Gastroesophageal sphincter (tissue), 4 donors: ENCODE measurements around the gene FBXO17. TPM values are rescaled to one million over a fixed set of nuclear protein-coding genes. Genes with fewer than 3 reads are reported as not detected.
"Not testable (repeated sequence)": the region's sequence is repeated elsewhere in the genome, so short reads cannot be mapped to it uniquely, and the experiment has no call there.

Source experiments
- ATAC-seq: fragments of 150-250 bp; one replicate; pipeline ENCODE4 v1.9.1; 2016; ENCODE audit warnings: mild to moderate bottlenecking, moderate library complexity
- H3K27ac ChIP-seq, 4 donors: fragments of 200-600 bp; sonication (generic) in 3 of 4; 1 replicate in 3 of 4; 2 replicates in 1 of 4; pipeline ENCODE4 v1.5.1; 2016 to 2019
- H3K27me3 ChIP-seq: fragments of 200-600 bp; sonication (generic); one replicate; pipeline ENCODE4 v1.5.1; 2019
- H3K36me3 ChIP-seq, 2 donors: fragments of 200-600 bp; sonication (generic); one replicate each; pipeline ENCODE4 v1.5.1; 2019; ENCODE audit warnings: control low read depth in 1 of 2
- H3K4me1 ChIP-seq, 3 donors: fragments of 200-600 bp; sonication (generic); 1 replicate in 2 of 3; 2 replicates in 1 of 3; pipeline ENCODE4 v1.5.1; 2016 to 2019; ENCODE audit warnings: control low read depth in 2 of 3
- H3K4me3 ChIP-seq, 2 donors: fragments of 200-600 bp; sonication (generic); one replicate each; pipeline ENCODE4 v1.5.1; 2019; ENCODE audit warnings: mild to moderate bottlenecking in 1 of 2, moderate library complexity in 1 of 2
- H3K9me3 ChIP-seq, 3 donors: fragments of 200-600 bp; sonication (generic); one replicate each; pipeline ENCODE4 v1.5.1; 2017 to 2019; ENCODE audit warnings: control low read depth in 2 of 3
- EP300 ChIP-seq: sonication (generic); formaldehyde crosslinking; IDR thresholded peaks from one replicate; pipeline ENCODE4 v1.6.1; 2017; ENCODE audit warnings: antibody characterized with exemption, mild to moderate bottlenecking
- POLR2A ChIP-seq, 2 donors: fragments of 450-650 bp; IDR thresholded peaks; one replicate each; pipeline ENCODE4 v1.6.1; 2017; ENCODE audit warnings: antibody characterized with exemption in 2 of 2, mild to moderate bottlenecking in 2 of 2, moderate library complexity in 1 of 2
- POLR2AphosphoS5 ChIP-seq: sonication (generic); formaldehyde crosslinking; IDR thresholded peaks from one replicate; pipeline ENCODE4 v1.6.1; 2017; ENCODE audit warnings: antibody characterized with exemption
- WGBS, 2 donors: methylation state at CpG; one replicate each; pipeline ENCODE4 v1.1.5; 2018; ENCODE audit warnings: low coverage in 1 of 2; 5-methylcytosine and 5-hydroxymethylcytosine counted together
- total RNA-seq, 4 donors: library from RNA; depleted of rRNA; stranded (reverse); fragments of >200 nt; gene quantifications; one replicate each; pipeline ENCODE4 v1.1.0, GENCODE V29; 2016
- TF ChIP-seq, protein P1 (sequence below), 4 experiments: fragments of 200-600 bp in 2 of 4; fragments of 450-650 bp in 2 of 4; sonication (generic) in 1 of 4; IDR thresholded peaks; one replicate each; pipeline ENCODE4 v1.5.1; 2017 to 2019; ENCODE audit warnings: antibody characterized with exemption in 4 of 4, mild to moderate bottlenecking in 2 of 4, moderate library complexity in 2 of 4

Gene FBXO17
- total RNA-seq, 4 donors from 2014 or later: 21.5 to 31.3 (median 27.8) TPM

DNA sequence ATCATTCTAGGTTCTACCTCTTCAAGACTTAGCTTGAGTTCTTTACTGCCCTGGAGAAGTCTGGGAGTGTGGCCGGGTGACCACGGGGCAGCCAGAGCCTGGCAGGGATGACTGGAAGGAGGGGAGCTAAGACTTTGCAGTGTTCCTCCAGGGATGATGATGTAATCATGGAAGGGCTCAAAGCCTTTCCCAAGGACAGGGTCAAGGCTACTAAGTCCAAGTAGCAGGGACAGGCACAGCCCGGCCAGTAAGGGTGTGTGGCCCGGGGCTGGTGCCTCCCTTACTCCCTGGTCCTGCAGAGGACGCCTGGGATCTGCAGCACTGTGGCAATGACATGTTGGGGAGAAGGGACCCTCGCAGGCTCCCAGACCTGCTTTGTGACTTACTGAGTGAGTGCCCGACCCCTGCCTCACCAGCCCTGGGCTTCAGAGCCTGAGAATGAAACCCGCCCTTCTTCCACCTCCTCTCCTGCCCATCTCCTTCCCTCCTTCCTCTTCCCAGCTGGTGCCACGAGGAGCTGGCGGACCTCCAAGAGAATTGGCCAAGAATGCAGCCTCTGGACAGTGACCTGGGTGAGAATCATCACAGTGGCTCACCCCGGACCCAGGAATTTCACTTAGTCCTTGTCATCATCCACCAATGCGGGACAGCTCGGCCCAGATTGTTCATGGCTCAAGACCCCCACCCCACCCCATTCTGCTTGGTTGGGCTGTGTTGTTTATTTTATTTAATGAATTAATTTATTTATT is 15.6 kb upstream of the FBXO17 start:
- Histone ChIP-seq H3K4me1 (no peaks in the 10 kb centered on the region), H3K27ac (no peak overlapping the region), H3K9me3 (peaks cover 0 to 8% (median 0%) of the 10 kb centered on the region in 3 donors), H3K4me3 (no peak overlapping the region), H3K27me3 (peaks cover 56% of the 10 kb centered on the region), H3K36me3 (no peaks in the 10 kb centered on the region)
- no peak for TF ChIP-seq POLR2AphosphoS5
- no peak for TF ChIP-seq EP300
- TF ChIP-seq, protein P1, sequence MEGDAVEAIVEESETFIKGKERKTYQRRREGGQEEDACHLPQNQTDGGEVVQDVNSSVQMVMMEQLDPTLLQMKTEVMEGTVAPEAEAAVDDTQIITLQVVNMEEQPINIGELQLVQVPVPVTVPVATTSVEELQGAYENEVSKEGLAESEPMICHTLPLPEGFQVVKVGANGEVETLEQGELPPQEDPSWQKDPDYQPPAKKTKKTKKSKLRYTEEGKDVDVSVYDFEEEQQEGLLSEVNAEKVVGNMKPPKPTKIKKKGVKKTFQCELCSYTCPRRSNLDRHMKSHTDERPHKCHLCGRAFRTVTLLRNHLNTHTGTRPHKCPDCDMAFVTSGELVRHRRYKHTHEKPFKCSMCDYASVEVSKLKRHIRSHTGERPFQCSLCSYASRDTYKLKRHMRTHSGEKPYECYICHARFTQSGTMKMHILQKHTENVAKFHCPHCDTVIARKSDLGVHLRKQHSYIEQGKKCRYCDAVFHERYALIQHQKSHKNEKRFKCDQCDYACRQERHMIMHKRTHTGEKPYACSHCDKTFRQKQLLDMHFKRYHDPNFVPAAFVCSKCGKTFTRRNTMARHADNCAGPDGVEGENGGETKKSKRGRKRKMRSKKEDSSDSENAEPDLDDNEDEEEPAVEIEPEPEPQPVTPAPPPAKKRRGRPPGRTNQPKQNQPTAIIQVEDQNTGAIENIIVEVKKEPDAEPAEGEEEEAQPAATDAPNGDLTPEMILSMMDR (IDR thresholded peaks at IDR 0.05): no peak
- no peak for TF ChIP-seq POLR2A (IDR thresholded peaks at IDR 0.05)
- no peak for ATAC-seq
- WGBS, 2 donors: 62 to 70% methylated on average over 2 to 4 of the region's 13 CpGs

DNA sequence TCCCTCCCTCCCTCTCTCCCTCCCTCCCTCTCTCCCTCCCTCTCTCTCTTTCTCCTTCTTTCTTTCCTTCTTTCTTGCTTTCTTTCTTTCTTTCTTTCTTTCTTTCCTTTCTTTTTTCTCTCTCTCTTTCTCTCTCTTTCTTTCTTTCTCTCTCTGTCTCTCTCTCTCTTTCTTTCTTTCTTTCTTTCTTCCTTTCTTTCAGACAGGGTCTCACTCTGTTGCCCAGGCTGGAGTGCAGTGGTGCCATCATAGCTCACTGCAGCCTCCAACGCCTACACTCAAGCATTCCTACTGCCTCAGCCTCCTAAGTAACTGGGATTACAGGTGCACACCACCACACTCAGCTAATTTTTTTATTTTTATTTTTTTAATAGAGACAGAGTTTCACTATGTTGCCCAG is 14.1 kb upstream of the FBXO17 start:
- ATAC-seq, H3K27ac ChIP-seq, H3K36me3 ChIP-seq, H3K4me3 ChIP-seq, H3K4me1 ChIP-seq: not testable (repeated sequence)
- Histone ChIP-seq H3K9me3 (peaks cover 0 to 15% (median 0%) of the 10 kb centered on the region in 3 donors), H3K27me3 (peaks cover 62% of the 10 kb centered on the region)
- WGBS, 2 donors: 63 to 83% methylated on average over 1 of the region's 1 CpG

DNA sequence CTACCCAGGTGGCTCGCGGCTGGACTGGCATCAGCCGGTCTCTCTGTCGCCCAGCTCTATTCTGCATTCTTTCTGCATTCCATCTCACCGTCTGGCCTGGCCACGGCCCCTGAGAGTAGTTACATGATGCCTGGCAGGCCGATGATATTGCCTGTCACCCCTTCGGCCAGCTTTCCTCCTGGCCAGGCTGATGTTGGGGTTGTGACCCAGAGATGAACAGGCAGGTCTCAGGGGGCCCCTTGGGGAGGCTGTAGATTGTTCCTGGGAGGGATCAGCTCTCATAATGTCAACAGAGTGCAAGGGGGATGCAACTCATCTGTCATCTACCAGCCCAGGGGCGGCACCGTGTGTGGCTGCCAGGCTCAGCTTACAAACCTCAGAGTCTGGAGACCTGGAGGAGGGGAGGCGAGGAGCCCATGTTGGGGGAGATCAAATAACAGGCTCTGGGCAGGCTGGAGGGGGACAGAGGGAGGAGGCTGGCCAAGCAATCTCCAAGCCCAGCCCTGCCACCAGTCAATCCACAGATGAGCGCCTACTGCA is 13.6 kb upstream of the FBXO17 start:
- no peaks in the 10 kb centered on the region for H3K36me3 ChIP-seq
- no peak overlapping the region for H3K27ac ChIP-seq
- H3K9me3 ChIP-seq: peaks cover 0 to 15% (median 0%) of the 10 kb centered on the region in 3 donors
- WGBS, 2 donors: 0 to 20% methylated on average over 1 to 4 of the region's 12 CpGs
- TF ChIP-seq POLR2AphosphoS5: no peak
- TF ChIP-seq, protein P1 (IDR thresholded peaks at IDR 0.05): no peak
- TF ChIP-seq POLR2A (IDR thresholded peaks at IDR 0.05): no peak
- no peak for TF ChIP-seq EP300
- H3K4me3 ChIP-seq: no peak overlapping the region
- peaks cover 58% of the 10 kb centered on the region for H3K27me3 ChIP-seq
- H3K4me1 ChIP-seq: no peaks in the 10 kb centered on the region
- ATAC-seq: no peak

DNA sequence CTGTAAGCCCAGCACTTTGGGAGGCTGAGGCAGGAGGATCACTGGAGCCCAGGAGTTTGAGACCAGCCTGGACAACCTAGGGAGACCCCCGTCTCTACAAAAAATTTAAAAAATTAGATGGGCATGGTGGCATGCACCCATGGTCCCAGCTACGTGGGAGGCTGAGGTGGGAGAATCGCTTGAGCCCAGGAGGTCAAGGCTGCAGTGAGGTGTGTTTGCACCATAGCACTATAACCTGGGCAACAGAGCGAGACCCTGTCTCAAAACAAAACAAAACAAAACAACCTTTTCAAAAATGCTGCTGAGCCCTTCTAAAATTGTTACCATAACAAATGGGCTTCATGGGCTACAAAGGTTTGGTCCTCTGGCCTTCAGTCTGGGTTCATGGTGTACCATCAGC is 13.1 kb upstream of the FBXO17 start:
- H3K36me3 ChIP-seq, H3K27ac ChIP-seq, ATAC-seq, H3K4me1 ChIP-seq, H3K4me3 ChIP-seq: not testable (repeated sequence)
- Histone ChIP-seq H3K27me3 (peaks cover 53% of the 10 kb centered on the region), H3K9me3 (peaks cover 0 to 15% (median 0%) of the 10 kb centered on the region in 3 donors)
- WGBS, 2 donors: 86 to 100% methylated on average over 1 to 4 of the region's 4 CpGs

DNA sequence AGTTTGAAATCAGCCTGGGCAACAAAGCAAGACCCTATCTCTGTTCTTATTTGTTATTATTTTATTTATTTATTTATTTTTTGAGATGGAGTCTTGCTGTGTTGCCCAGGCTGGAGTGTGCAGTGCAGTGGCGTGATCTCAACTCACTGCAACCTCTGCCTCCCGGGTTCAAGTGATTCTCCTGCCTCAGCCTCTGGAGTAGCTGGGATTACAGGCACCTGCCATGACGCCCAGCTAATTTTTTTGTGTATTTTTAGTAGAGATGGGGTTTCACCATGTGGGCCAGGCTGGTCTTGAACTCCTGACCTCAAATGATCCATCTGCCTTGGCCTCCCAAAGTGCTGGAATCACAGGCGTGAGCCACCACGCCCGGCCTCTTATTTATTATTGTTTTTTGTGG is 12.2 kb upstream of the FBXO17 start:
- H3K4me1 ChIP-seq, ATAC-seq, H3K27ac ChIP-seq, H3K36me3 ChIP-seq, H3K9me3 ChIP-seq, H3K4me3 ChIP-seq: not testable (repeated sequence)
- peaks cover 44% of the 10 kb centered on the region for H3K27me3 ChIP-seq
- WGBS, 2 donors: 92 to 95% methylated on average over 3 to 4 of the region's 6 CpGs

DNA sequence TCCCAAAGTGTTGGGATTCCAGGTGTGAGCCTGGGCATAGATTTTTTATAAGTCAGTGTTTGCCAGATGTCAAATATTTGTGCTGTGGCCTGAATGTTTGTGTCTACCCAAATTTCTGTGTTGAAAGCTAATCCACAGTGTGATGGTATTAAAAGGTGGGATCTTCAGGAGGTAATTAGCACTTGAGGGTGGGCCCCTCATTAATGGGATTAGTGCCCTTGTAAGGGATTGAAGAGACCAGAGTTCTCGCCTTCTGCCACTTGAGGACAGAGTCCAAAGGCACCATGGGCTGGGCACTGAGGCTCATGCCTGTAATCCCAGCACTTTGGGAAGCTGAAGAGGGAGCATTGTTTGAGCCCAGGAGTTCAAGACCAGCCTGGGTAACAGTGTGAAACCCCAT is 9.7 kb upstream of the FBXO17 start:
- ATAC-seq: no peak
- H3K27ac ChIP-seq: no peak overlapping the region
- no peaks in the 10 kb centered on the region for H3K4me1 ChIP-seq
- H3K4me3 ChIP-seq: no peak overlapping the region
- TF ChIP-seq, protein P1 (IDR thresholded peaks at IDR 0.05): no peak
- no peak for TF ChIP-seq POLR2A (IDR thresholded peaks at IDR 0.05)
- TF ChIP-seq POLR2AphosphoS5: no peak
- TF ChIP-seq EP300: no peak
- H3K36me3 ChIP-seq: no peaks in the 10 kb centered on the region
- 40% methylated on average over 1 of the region's 1 CpG; no CpG with 5 or more reads in 1 of the 2 donors for WGBS, 2 donors
- peaks cover 0 to 7% (median 0%) of the 10 kb centered on the region in 3 donors for H3K9me3 ChIP-seq
- H3K27me3 ChIP-seq: peaks cover 24% of the 10 kb centered on the region
